ENCODE data around the gene RCBTB2. TPM values are rescaled to one million over a fixed set of nuclear protein-coding genes. Genes with fewer than 3 reads are reported as not detected.
A peak's percentile ranks its signal among the peaks of the same experiment; 100 is the strongest.
"Not testable (repeated sequence)": the region's sequence is repeated elsewhere in the genome, so short reads cannot be mapped to it uniquely, and the experiment has no call there.

Gene RCBTB2
- 21.0 and 22.2 TPM in 2 replicates for total RNA-seq (2014; rRNA removed)
- 7.8 TPM for polyA plus RNA-seq (2012)

- peak; percentile 97 for DNase-seq (ENCODE audit: low read depth)
Measured at GRCh38 chr13:48532506-48533499, at the start of gene RCBTB2. Gene RCBTB2, minus strand, starts transcription at chr13:48533080. Its CDS starts 11,141 bp downstream, at chr13:48521939.

DNA sequence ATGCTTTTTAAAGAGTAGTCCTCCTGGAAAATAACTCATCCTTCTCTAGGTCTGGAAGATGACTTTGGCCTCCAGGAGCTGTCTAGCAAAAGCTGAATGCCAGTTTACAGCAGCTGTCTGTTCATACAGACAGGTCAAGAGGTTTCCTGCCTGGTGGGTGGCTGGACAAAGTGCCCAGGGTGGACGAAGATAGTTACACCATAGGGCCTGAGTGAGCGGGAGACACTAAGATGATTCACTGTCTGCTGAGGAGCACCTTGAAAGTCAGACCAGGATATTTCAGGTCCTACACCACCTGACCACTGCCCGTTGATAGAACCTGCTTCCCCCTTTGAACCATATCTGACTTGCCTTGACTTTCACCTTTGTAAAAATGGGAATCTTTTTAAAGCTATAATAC, 49.2 kb upstream of the RCBTB2 start:
- DNase-seq (ENCODE audit: low read depth): no peak

DNA sequence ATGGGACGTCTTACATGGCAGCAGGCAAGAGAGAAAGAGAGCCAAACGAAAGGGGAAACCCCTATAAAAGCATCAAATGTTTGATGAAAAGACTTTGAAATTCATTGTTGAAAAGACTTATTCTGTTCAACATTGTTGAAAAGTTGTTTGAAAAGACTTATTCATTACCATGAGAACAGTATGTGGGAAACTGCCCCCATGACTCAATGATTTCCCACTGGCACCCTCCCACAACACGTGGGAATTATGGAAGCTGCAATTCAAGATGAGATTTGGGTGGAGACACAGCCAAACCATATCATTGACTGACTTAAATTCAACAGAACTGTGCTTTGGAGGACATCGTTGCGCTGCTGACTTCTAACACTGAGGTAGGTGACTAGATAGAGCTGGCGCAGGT, 48.0 kb upstream of the RCBTB2 start:
- DNase-seq (ENCODE audit: low read depth): peak; percentile 28

DNA sequence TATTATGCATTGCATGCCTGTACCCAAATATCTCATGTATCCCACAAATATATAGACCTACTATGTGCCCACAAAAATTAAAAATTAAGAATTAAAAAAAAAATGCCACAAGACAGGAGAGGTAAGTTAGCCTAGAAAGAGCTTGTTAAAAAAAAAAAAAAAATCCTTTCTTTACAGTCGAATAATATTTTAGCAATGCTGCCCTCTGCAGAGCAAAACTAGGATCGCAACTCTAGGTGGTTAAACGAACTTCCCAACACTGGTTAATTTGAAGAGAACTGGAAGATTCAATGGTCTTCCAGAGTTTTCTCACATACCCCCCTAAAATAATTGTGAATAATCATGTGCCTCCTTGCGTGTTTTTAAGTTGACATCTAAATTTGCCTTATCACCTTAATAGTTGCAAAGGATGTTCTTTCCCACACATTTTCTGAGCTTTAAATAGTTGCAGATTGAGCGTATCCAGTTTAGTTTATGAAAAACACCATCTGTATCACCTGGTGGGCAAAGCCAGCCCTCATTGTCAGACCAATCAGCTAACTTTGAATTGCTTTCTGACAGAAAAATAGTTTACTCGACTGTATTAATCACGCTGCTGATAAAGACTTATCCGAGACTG, 47.4 kb upstream of the RCBTB2 start:
- peak; percentile 71 for DNase-seq (ENCODE audit: low read depth)

- not testable (repeated sequence) for DNase-seq (ENCODE audit: low read depth)
Measured at GRCh38 chr13:48579919-48580180, 47.0 kb upstream of the RCBTB2 start.

GRCh38 chr13:48579165-48579918, 46.5 kb upstream of the RCBTB2 start:
- DNase-seq (ENCODE audit: low read depth): no peak

- no peak for DNase-seq (ENCODE audit: low read depth)
Measured at GRCh38 chr13:48578516-48579164, 45.8 kb upstream of the RCBTB2 start.

GRCh38 chr13:48576448-48577010, 43.6 kb upstream of the RCBTB2 start:
- no peak for DNase-seq (ENCODE audit: low read depth)

- DNase-seq (ENCODE audit: low read depth): no peak
Measured at GRCh38 chr13:48575031-48575430, 42.2 kb upstream of the RCBTB2 start.

GRCh38 chr13:48574041-48574796, 41.3 kb upstream of the RCBTB2 start:
- DNase-seq (ENCODE audit: low read depth): no peak

DNA sequence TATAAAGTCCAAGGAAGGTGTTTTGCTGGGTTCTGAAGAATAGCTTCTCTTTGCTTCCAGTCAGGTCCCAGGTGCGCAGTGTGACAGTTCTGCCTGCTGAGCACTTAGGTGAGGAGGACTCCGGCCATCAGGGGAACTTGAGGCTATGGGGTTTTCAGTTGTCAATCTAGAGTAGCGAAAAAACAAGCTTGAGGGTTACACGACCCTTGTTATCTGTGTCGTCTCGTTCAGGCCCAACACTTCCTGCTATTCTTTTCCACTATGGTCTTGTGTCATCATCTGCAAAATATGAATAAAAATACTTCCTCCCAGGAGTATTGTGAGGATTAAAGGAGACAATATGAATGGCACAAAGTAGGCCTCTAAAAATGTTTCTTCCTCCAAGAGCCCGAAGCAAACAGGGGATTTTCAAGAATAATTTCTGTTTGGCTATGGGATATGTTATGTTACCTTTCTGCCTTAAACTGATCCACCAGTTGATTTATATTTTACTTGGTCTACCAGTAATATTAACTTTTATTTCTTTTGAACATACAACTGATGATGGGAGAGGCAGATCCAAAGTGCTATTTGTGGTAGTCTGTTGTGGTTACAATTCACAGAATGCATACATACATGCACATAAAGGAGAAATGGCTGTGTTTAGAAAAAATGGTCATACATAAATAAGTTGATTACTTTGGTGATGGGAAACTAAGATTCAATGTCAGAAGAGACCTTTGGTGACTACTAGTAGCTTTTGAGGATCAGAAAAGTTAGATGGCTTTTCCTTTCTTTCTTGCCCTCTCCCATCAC, 40.5 kb upstream of the RCBTB2 start:
- DNase-seq (ENCODE audit: low read depth): no peak

DNA sequence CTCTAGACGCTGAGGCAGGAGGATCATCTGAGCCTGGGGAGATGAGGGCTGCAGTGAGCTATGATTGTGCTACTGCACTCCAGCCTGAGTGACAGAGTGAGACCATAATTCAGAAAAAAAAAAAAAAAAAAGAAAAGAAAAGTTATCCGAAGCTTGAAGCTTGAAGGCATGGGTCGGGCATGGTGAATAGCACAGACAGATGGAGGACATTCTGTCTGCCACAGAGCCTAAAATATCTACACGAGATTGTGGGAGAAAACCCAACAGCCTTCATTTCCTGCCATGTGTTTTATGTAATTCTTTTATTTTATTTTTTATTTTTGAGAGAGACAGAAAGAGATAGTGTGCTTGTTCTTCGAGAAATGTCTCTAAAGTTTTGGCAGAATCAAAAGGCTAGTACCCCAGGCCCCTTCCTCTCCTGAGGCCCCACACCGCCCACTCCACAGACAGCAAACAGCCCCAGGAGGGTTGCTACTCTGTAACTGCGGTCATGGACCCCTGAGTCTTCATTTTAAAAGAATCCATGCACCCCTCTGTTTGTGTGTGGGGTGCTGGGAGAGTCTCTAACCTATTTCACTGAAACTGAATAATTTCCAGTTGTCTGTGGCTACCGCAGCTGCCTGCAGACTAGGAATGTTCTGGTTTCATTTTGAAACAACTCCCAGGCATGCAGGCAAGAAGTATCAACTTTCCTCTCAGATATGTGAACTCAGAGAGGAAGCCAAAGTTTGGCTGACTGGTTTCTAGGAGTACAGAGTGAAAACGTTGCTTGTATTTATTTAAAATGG, 38.4 kb upstream of the RCBTB2 start:
- DNase-seq (ENCODE audit: low read depth): peak; percentile 95

- DNase-seq (ENCODE audit: low read depth): no peak
Measured at GRCh38 chr13:48570216-48570828, 37.4 kb upstream of the RCBTB2 start.

DNA sequence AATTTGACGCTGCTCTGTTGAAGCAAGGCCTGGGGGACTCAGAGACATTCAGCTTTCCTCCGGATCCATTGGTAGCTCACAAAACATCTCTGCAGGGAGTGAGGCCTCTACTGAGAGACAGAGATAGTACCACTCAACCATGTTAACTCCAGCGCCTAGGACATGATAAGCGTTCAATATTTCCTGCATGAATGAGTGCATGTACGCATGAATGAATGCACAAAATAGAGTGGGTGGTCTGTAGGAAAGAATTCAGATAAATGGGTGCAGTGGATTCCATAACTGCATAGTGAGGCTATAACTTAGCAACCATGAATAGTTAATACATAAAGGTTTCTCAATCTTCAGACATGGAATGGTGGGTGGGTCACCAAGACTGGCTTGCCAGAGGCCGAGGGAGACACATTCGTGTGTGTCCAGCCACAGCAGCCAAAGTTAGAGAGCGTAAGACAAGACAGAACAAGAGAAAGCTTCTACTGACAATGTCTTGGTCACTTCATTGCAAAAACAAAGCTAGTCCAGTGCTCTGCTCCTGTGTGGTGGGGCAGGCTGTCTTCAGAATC, 36.3 kb upstream of the RCBTB2 start:
- DNase-seq (ENCODE audit: low read depth): no peak

DNA sequence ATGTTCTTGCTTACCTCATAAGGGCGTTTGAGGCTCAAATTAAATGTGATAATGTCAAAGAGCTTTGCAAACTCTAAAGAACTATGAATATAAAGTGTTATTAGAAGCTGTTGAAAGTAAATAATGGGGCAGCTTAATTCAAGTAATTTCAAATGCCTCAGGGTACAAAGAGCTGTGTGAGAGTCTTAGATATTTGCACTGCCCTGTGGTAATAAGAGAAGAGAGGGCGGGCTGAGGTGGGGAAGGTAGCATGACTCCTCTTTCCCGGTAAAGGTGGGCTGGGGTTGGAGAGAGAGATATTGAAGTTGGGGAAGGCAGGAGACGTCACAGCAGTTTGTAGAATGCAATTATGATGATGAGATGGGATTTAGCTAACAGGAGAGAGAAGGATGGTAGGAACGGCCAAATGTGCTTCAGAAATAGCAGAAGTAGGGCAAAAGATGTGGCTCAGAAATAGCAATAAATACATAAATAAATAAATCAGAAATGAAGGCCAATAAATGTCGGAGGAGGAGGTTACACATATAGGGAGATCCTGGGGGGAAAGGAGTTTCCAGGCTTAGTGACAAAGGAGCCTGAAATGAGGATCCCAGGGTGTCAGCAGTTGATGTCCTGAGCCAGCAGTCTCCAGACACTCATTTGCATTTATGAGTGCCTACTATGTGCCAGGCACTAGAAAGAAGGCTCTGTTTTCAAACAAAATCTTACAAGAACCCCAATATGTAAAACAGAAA, 35.7 kb upstream of the RCBTB2 start:
- no peak for DNase-seq (ENCODE audit: low read depth)

DNA sequence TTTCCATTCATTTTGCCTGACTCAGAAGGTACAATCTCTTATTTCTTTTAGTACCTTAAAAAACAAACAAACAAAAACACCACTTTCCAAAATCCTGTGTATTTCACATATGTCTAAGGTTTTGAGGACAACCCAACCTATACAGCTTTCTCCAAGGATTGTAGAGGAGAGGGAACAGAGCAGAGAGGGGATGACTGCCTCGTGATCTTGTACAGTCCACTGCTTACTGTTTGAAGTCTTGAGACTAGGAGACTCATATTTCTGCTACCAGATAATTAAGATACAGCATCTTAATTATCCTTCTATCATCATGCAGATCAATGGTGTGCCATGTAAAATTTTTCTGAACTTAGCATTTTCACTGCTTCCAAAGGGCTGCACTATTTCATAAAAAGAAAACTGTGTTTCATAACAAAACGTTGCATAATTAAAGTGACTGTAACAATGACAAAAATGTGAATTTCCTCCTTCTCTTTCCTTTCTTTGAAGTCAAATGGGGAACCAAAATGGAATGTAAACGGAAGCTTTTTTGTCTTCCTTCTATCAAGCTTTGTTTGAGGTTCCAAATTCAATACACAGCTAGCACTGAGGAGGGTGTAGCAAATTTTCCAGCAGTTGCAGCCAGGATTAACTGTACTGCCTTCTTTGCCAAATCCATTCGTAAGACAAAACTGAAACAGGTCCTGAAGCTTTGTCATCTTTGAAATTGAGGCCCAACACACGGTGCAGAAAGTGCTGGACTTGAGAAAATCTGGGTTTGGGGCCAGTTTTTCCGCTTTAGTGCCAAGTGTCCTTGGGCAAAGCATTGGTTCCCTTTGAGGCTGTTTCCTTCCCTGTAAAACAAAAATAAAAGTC, 34.9 kb upstream of the RCBTB2 start:
- peak; percentile 88 for DNase-seq (ENCODE audit: low read depth)

All from LHCN-M2 (cell line).